ENCODE measurements around the gene COL9A2. TPM values are rescaled to one million over a fixed set of nuclear protein-coding genes. Genes with fewer than 3 reads are reported as not detected.

The COL9A2 gene
- total RNA-seq, 2 donors from 2014 or later = 4.0 to 6.5 TPM

DNA sequence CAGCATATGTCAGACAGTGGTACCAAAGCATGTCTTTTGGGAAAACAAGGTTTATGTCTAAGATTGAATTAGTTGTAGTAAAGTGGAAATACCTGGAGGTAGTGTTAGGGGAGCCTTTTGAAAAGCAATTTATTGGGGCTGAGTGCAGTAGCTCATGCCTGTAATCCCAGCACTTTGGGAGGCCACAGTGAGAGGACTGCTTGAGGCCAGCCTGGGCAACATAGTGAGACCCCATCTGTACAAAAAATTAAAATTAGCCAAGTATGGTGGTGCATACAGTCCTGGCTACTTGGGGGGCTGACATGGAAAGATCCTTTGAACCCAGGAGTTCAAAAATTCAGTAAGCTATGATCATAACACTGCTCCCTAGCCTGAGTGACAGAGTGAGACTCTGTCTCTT is 51.8 kb downstream of the COL9A2 start:
- Histone ChIP-seq H3K27me3 (no peaks in the 10 kb centered on the region), H3K4me3 (no peak overlapping the region), H3K27ac (no peak overlapping the region), H3K9me3 (no peaks in the 10 kb centered on the region), H3K4me1 (no peaks in the 10 kb centered on the region), H3K9ac (ENCODE audit: low read depth in 2 of 2, low read length in 2 of 2) (no peak overlapping the region), H3K36me3 (peaks cover 13% of the 10 kb centered on the region)
- TF ChIP-seq, protein P1, sequence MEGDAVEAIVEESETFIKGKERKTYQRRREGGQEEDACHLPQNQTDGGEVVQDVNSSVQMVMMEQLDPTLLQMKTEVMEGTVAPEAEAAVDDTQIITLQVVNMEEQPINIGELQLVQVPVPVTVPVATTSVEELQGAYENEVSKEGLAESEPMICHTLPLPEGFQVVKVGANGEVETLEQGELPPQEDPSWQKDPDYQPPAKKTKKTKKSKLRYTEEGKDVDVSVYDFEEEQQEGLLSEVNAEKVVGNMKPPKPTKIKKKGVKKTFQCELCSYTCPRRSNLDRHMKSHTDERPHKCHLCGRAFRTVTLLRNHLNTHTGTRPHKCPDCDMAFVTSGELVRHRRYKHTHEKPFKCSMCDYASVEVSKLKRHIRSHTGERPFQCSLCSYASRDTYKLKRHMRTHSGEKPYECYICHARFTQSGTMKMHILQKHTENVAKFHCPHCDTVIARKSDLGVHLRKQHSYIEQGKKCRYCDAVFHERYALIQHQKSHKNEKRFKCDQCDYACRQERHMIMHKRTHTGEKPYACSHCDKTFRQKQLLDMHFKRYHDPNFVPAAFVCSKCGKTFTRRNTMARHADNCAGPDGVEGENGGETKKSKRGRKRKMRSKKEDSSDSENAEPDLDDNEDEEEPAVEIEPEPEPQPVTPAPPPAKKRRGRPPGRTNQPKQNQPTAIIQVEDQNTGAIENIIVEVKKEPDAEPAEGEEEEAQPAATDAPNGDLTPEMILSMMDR (IDR thresholded peaks at IDR 0.05) = no peak
- no peak for DNase-seq
- intact Hi-C loops (cut with DNase I) = no loop called here

DNA sequence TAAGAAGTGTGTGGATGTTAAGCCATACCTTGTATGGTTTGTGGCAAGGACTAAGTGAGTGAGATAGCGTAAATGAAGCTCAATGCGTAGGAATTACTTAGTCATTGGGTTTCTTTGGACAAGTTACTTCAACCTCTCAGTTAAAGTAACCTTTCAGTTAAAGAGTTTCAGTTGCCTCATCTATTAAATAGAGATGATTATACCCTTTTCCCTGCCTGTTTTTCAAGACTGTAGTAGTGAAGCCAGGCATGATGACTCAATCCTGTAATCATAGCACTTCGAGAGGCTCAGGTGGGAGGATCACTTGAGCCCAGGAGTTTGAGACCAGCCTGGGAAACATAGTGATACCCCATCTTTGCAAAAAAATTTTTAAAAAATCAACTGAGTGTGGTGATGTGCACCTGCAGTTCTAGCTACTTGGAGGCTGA is 52.7 kb downstream of the COL9A2 start:
- TF ChIP-seq, protein P1 (IDR thresholded peaks at IDR 0.05) = no peak
- H3K9ac ChIP-seq (ENCODE audit: low read depth in 2 of 2, low read length in 2 of 2) = no peak overlapping the region
- H3K36me3 ChIP-seq = peaks cover 9% of the 10 kb centered on the region
- H3K27ac ChIP-seq = no peak overlapping the region
- no peak for DNase-seq
- H3K27me3 ChIP-seq = no peaks in the 10 kb centered on the region
- intact Hi-C loops (cut with DNase I) = no loop called here
- no peaks in the 10 kb centered on the region for H3K9me3 ChIP-seq
- no peaks in the 10 kb centered on the region for H3K4me1 ChIP-seq
- H3K4me3 ChIP-seq = no peak overlapping the region

DNA sequence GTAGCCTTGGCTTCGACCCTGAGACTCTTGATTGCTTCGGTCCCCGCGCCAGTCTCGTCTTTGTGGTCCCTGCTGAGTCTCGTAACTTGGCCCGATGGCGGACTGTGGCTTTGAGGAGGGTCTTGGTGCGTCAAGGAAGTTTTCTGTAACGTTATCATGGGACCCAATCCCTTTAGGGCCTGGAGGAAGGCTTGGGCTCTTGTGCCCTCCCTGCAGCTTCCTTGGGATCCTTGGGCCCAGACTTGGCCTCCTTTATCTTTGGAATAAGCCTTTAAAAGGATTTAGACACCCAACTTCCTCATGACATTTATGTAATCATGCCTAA is 58.7 kb downstream of the COL9A2 start:
- H3K9me3 ChIP-seq = no peaks in the 10 kb centered on the region
- H3K36me3 ChIP-seq = no peaks in the 10 kb centered on the region
- H3K27me3 ChIP-seq = no peaks in the 10 kb centered on the region
- peak overlapping the region; percentile 98 for H3K9ac ChIP-seq (ENCODE audit: low read depth in 2 of 2, low read length in 2 of 2)
- H3K4me1 ChIP-seq = no peaks in the 10 kb centered on the region
- peak overlapping the region; percentile 96 for H3K27ac ChIP-seq
- H3K4me3 ChIP-seq = peak overlapping the region; percentile 83
- DNase-seq = no peak
- TF ChIP-seq, protein P1 (IDR thresholded peaks at IDR 0.05) = no peak
- intact Hi-C loops (cut with DNase I) = no loop called here

DNA sequence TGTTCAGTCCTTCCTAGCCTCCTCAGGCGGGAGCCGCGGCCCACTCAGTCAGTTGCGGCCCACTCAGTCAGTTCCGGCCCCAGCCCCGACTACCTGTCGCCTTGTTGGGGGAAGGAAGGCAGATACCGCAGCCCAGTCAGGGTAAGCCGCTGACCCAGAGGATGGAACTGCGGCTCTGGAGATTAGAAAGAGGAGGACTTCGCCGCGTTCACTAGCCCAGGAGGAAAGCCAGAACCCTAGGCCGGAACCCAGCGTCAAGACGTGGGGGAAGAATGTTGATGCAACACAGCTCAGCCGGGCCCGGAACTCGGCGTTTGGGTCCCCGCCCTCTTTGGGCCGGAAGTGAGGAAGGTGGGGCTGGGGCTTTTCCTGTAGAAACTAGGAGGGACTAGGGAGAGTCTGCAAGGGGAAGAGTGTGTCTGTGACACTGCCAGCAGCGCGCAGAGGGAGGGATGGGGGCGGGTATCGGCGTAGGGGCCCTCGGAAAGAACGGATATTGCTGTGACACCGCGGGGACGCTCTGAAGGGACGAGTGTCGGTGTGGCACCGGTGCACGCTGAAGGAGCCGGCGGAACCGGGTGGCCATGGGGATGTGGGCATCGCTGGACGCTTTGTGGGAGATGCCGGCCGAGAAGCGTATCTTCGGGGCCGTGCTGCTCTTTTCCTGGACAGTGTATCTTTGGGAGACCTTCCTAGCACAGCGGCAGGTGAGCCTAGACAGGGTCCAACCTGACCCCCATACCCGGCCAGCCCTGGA is 59.2 kb downstream of the COL9A2 start, which contains the start of gene ZMPSTE24:
Gene ZMPSTE24 (plus strand): TSS at position 549 of the 757 bp plus-strand sequence. CDS start 36 bp downstream, at position 585.
- intact Hi-C loops (cut with DNase I) = loop anchor here (2.0 kb wide), 1 partner anchor 97 kb away; the partner anchor contains the start of gene RLF
- Histone ChIP-seq H3K9me3 (no peaks in the 10 kb centered on the region), H3K4me1 (no peaks in the 10 kb centered on the region), H3K9ac (ENCODE audit: low read depth in 2 of 2, low read length in 2 of 2) (peak within 1 kb of the TSS; percentile 98), H3K4me3 (peak within 1 kb of the TSS; percentile 83), H3K36me3 (no peaks in the 10 kb centered on the region), H3K27ac (peak within 1 kb of the TSS; percentile 96), H3K27me3 (no peaks in the 10 kb centered on the region)
- DNase-seq = peak; percentile 97
- TF ChIP-seq, protein P1 (IDR thresholded peaks at IDR 0.05) = no peak

DNA sequence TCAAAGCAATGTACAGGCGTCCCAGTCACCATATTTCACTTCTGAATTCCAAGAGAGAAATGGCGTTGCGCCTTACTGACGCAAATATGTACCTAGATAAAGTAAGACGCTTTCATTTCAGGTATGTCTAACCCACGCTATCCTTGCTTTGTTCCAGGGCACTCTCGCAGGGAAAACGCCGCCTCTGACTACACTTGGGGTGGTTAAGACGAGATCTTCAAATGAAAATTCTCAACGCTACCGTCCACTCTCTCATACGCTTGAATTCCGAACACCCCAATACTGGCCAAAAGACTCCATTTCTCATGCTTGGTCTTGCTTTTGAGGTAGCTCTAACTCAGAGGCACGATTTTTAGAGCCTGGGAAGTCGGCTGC is 59.8 kb downstream of the COL9A2 start:
- Histone ChIP-seq H3K4me3 (peak overlapping the region; percentile 83), H3K36me3 (no peaks in the 10 kb centered on the region), H3K4me1 (no peaks in the 10 kb centered on the region), H3K27me3 (no peaks in the 10 kb centered on the region), H3K9ac (ENCODE audit: low read depth in 2 of 2, low read length in 2 of 2) (peak overlapping the region; percentile 98), H3K9me3 (no peaks in the 10 kb centered on the region), H3K27ac (peak overlapping the region; percentile 96)
- no peak for DNase-seq
- TF ChIP-seq, protein P1 (IDR thresholded peaks at IDR 0.05) = no peak
- intact Hi-C loops (cut with DNase I) = loop anchor here (2.0 kb wide), 1 partner anchor 96 kb away; the partner anchor contains the start of gene RLF
